Activated CD4-positive, alpha-beta T cell treated with anti-CD3 and anti-CD28 coated beads, Interleukin-2, Interleukin-6, amounts not matched to agents 100 ng/mL and 50 ng/mL, durations not matched to agents 16 hours and 8 hours (primary cell): ENCODE measurements around the gene PIM3.
"Not testable (repeated sequence)": the region's sequence is repeated elsewhere in the genome, so short reads cannot be mapped to it uniquely, and the experiment has no call there.

Experiments used
- DNase-seq: peaks from one replicate; pipeline ENCODE4 v3.0.0-alpha.2; 2020

PIM3 gene

GRCh38 chr22:49968831-49969661 is 8.5 kb downstream of the PIM3 start:
- no peak for DNase-seq

GRCh38 chr22:49969751-49970527 is 9.4 kb downstream of the PIM3 start:
- DNase-seq, result no peak

- peak; percentile 98 for DNase-seq
Measured at GRCh38 chr22:49970528-49971231, 10.1 kb downstream of the PIM3 start.

- peak; percentile 81 for DNase-seq
Measured at GRCh38 chr22:49971232-49972162, 10.9 kb downstream of the PIM3 start.

GRCh38 chr22:49972163-49973017 is 11.8 kb downstream of the PIM3 start:
- no peak for DNase-seq

GRCh38 chr22:49973018-49973961 is 12.7 kb downstream of the PIM3 start:
- DNase-seq, result no peak

GRCh38 chr22:49975543-49976389 is 15.2 kb downstream of the PIM3 start:
- DNase-seq, result no peak

GRCh38 chr22:49976439-49977175 is 16.0 kb downstream of the PIM3 start:
- peak; percentile 55 for DNase-seq

- DNase-seq, result no peak
Measured at GRCh38 chr22:49977578-49977977, 17.0 kb downstream of the PIM3 start.

GRCh38 chr22:49979587-49980264 is 19.2 kb downstream of the PIM3 start:
- DNase-seq, result peak; percentile 70

GRCh38 chr22:49981799-49982198 is 21.2 kb downstream of the PIM3 start:
- not testable (repeated sequence) for DNase-seq

GRCh38 chr22:49983148-49984042 is 22.8 kb downstream of the PIM3 start:
- DNase-seq, result no peak

GRCh38 chr22:49986325-49986724 is 25.8 kb downstream of the PIM3 start:
- no peak for DNase-seq

GRCh38 chr22:49989826-49990225 is 29.3 kb downstream of the PIM3 start:
- not testable (repeated sequence) for DNase-seq

- DNase-seq, result no peak
Measured at GRCh38 chr22:49991167-49991566, 30.6 kb downstream of the PIM3 start.

- DNase-seq, result no peak
Measured at GRCh38 chr22:49991907-49992533, 31.4 kb downstream of the PIM3 start.
